Epithelial cell of esophagus (primary cell): Measurements from ENCODE around the gene AKT3.

ENCODE experiments used
- DNase-seq: peaks from one replicate; pipeline ENCODE4 v3.0.0; 2010; ENCODE audit warnings: low read depth
- H3K4me3 ChIP-seq: 2 replicates; pipeline ENCODE4 v1.5.1; 2011; ENCODE audit warnings: mild to moderate bottlenecking, low read length, control low read depth
- CTCF ChIP-seq: IDR thresholded peaks from 2 replicates; pipeline ENCODE4 v1.5.1; 2011; ENCODE audit warnings: low read depth, mild to moderate bottlenecking, low read length, control low read depth, inconsistent platforms; ENCODE audit not compliant: insufficient read depth; ENCODE audit errors: missing control alignments

Gene AKT3

GRCh38 chr1:243580072-243580471 lies 270.0 kb downstream of the AKT3 start:
- H3K4me3 ChIP-seq = no peak overlapping the region
- DNase-seq = peak; percentile 8
- no peak for TF ChIP-seq CTCF

GRCh38 chr1:243575070-243575469 lies 275.0 kb downstream of the AKT3 start:
- no peak for DNase-seq
- no peak for TF ChIP-seq CTCF
- H3K4me3 ChIP-seq = no peak overlapping the region

- H3K4me3 ChIP-seq = no peak overlapping the region
- no peak for TF ChIP-seq CTCF
- DNase-seq = no peak
Observed at GRCh38 chr1:243572940-243573339, 277.1 kb downstream of the AKT3 start.

GRCh38 chr1:243568793-243569192 lies 281.2 kb downstream of the AKT3 start:
- no peak overlapping the region for H3K4me3 ChIP-seq
- DNase-seq = peak; percentile 4
- TF ChIP-seq CTCF = no peak

GRCh38 chr1:243564814-243565213 lies 285.2 kb downstream of the AKT3 start:
- no peak for DNase-seq
- no peak for TF ChIP-seq CTCF
- H3K4me3 ChIP-seq = no peak overlapping the region

- H3K4me3 ChIP-seq = no peak overlapping the region
- no peak for TF ChIP-seq CTCF
- DNase-seq = no peak
Observed at GRCh38 chr1:243563732-243564131, 286.3 kb downstream of the AKT3 start.

GRCh38 chr1:243562473-243562872 lies 287.6 kb downstream of the AKT3 start:
- DNase-seq = no peak
- no peak for TF ChIP-seq CTCF
- H3K4me3 ChIP-seq = no peak overlapping the region
